A172 (cell line): ENCODE results near the gene DNASE1. TPM values are rescaled to one million over a fixed set of nuclear protein-coding genes. Genes with fewer than 3 reads are reported as not detected.
"Not testable (repeated sequence)": the region's sequence is repeated elsewhere in the genome, so short reads cannot be mapped to it uniquely, and the experiment has no call there.

Experiments used
- DNase-seq: peaks from one replicate; pipeline ENCODE4 v3.0.0-alpha.2; 2015; ENCODE audit warnings: low spot score
- total RNA-seq: library from RNA; depleted of rRNA; stranded (reverse); fragments of >200 nt; shearing (Covaris generic); gene quantifications from 2 replicates; pipeline ENCODE4 v1.2.3, GENCODE V29; 2014

Gene DNASE1
- total RNA-seq, 1 experiment from 2014 or later: 7.8 TPM

DNA sequence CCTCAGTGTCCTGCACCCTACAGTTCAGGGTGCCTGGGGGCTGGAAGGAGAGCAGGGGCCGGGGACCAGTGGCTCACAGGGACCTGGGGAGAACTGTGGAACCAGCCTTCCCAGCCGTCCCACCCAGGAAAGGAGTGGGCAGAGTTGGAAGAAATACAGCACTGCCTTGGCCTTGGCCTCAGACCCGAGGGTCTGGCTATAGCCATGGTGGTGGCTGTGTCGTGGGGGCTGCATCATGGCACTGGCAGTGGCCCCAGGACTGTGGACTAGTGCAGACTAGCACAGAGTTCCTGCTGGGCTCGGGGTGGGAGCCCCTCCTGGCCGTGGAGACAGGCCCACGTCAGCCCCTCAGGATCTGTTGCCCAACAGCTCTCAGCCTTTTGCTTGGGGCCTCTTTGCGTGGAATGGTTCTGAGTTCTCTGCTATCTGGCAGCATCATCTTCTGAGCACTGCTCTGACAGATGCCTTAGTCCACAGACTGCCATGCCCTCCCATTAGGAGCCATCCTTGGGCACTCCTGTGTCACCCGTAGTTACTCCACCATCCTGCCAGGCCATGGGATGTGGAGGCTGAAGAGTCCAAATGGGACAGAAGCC lies 12.6 kb upstream of the DNASE1 start:
- DNase-seq: no peak

DNA sequence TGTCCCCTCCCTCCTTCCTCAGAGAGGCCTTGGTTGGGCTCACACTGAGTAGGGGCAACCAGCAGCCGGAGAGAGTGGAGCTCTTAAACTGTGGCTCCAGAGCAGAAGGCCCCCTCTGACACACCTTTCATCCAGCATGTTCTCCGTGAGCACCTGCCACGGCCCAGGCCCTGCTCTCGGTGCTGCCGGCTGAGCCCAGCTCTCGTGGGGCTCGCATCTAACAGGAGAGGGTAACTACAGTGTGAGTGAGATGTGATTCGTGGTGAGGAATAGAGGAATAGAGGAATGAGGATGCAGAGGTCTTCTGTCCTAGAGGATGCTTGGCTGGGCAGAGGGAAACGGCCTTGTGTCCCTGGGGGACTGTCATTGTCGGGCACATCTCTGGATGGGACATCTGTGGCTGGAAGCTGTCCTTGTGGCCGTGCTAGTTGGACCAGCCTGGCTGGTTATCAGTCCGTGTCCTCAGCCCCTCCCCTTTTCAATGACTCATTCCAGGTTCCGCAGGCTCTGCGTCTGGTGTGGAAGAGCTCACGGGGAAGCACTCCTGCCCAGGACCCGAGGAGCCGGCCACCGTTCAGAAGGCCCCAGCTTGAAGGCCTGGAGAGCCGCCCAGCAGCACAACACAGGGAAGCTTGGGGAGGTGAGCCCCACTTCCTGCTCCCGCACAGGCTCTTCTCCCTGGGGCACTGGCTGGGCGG lies 11.9 kb upstream of the DNASE1 start:
- DNase-seq: peak; percentile 66

DNA sequence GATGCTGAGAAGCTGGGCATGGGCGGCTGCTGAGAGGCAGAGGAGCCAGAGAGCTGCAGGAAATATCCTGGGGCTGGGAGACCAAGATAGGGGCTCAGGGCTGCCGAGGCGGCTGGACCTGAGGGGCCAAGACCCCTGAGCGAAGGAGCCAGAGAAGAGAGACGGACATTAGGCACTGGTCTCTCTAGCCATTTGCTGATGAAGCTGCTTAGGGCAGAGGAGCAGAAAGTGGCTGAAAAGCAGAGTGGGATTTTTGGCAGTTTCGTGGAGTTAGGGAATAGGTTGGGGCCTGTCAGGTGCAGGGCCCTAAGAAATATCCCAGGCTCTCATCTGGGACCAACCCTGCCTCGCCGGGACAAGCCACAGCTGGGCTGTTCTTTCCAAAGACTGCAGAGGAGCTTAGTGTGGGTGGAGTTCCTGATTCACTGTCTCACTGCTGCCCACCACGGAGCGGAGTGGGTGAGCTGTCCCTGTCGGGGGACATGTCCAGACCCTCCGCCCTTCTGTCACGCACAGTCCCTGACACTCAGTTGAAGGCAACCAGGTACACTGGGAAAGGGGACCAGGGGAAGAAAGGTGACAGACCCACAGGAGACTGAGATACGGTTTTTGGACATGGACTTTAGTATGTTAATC lies 11.3 kb upstream of the DNASE1 start:
- no peak for DNase-seq

DNA sequence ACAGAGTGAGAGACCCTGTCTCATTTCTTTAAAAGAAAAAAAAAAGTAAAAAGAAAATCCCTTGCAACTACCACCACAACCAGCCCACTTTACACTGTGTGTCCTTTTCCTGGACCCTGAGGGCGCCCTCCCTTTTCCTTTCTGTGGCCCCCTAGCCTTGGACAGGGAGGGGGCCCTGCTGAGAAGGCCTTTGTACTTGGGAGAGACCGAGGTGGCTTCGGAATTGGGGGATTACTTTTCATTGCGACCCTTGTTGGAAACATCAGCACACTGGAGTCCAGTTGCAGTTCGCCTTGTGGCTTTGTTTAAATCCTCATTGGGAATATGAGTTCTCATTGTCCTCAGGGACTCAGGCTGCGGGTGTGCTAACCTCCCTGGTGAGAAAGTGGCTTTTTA lies 9.4 kb upstream of the DNASE1 start:
- no peak for DNase-seq

DNA sequence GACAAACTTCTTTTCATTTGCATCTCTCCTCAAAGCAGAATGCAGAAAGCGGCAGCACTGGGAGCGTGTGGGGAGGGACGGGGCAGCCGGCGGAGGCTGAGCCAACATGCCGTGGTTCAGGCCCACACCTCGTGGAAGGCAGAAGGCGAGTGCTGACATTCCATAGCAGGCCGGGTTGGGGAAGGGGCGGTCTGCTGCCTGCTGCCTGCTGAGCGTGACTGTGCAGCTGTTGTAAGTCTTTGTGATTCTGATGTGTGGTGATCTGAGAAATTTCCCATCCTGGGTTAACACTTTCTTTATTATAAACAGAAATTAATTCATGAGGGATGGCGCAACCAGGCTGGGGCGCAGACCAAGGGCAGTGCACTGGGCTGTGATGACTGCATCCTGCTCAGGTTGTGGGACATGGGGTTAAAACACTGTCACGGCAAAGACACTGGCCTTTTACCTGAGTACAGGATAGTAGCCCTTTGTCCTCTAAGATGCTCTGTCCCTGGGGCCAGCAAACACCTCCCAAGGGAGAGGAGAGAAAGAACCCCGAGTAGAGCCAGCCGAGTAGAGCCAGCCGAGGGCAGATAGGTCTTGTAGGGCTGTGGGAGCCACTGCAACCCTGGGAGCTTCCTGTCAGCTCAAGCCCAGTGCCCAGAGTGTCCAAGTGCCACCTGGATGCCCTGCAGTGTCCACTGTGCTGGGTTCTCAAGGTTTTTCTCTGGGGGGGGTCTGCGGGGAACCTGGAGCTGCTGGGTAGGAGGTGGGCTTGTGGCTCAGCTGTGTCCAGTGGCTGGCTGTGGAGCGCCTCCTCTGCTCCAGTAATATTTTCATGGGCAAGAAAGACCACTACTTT lies 8.8 kb upstream of the DNASE1 start:
- DNase-seq: no peak

DNA sequence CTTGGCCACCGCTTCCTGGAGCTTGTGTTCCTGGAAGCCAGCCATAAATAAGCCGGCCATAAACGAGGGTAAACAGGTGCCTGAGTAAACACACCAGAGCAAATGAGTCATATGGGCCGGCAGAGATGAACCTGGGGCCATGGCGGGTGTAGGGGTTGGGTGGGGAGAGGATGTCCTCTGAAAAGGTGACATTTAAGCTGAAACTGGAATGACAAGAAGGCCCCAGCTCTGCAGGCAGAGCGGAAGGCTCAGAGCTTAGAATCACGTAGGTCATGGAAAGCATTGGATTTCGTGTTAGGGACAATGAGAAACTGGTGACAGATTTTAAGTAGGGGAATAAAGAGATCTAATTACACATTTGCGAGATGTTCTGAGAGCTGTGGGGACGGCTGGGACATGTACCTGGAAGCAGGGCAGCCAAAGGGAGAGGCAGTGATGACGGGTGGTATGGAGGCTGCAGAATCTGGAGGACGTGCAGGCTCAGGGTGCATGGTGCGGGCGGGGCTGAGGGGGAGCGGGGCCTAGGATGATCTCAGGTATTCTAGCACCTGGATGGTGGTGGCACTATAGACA lies 8.1 kb upstream of the DNASE1 start:
- DNase-seq: peak; percentile 25

DNA sequence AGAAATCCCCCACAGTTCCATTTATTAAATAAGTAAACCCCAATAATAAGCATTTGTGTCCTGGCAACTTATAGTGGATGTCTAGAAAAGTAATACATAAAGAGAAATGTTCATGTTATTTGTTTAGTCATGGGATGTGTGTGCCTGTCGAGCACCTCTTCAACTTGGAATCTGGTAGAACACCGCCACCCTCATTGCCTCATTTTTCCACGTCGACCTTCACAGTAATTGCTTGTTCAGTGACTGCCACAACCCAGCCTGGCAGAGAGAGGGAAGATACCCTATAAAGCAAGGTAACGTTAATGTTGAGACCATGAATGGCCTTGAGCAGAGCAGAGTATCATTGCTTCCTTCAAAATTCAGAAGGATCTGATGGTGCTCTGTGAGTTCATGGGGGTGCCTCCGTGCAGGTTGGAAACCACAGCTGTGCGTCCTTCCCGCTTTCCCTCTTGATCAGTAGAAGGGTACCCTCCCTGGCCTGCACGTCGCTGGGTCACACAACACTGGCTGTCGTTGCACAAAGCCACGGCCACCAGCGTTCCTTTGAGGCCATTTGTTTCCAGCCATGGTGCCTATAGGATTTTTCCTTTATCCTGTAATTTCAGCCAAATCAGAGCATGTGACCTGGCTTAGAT lies 3.7 kb upstream of the DNASE1 start:
- DNase-seq: no peak

DNA sequence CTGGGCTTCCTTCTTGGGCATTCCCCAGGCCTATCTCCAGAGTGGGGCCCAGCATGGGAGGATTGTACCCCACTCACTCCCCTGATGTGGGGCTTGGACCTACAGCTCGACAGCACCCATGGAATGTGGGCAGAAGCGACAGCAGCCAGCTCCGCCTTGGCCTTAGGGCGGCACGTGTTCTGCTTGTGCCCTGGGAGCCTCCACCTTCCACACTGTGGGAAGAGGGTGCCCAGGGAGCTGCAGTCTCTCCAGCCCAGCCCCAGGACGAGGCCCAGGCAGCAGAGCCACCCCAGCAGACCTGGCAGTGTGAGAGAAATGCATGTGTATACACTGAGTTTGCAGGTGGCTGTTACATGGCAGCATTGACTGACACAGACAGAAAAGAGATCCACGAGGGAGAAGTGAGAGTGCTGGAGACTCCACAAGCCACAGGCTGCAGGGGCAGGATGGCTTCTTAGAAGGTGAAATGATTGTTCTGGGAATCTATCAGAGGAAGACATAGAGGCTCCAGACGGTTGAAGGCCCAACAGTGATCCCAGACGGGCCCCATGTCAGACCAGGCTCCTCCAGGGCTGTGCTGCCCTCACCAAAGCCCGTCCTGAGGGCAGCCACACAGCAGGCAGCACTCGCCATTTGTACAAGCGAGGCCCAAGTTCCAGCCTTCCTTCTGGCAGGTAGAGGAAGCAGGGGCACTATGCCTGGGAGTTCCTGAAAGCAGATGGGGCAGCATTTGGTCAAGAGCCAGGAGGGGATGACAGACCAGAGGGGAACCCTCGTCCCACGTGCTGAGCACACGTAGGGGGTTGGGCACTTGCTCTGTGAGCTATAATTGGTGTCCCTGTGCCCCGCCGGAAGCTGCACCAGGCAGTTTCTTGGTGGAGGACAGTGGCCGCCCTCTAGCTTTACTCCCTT lies 2.8 kb upstream of the DNASE1 start:
- no peak for DNase-seq

DNA sequence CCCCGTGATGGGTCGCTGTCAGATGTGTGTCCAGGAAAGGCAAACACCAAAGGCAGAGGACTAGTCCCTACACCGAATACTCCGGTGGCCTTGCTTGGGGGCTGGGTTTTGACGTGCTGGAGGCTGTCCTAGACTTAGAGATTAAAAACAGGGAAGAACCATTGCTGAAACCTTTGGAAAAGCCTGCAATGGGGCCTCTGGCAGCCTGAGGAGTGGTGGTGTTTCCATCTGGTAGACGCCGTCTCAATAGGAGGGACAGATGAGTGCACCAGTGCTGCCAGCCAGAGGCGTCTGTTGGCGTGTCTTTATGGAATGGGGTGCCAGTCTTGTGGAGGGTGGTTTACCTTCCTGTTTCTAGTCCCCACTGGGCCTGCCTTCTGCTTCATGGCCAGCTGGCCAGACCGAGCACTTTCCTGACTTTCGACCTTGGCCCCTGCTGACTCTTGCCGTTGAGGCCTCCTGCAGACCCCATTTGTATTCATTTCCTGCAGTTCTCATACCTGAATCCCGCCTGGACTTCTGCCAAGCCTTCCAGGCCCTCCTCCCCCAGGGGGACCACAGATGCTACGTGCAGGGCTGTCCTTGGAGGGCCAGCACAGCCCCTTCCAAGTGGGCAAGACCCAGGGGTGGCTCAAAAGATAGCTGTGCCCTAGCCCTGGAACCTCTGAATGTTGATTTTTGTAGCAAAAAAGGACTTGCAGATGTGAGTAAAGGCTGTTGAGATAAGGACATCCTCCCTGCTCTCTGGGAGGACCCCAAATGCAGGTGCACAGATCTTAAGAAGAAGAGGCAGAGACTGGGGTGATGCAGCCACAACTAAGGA lies 1.9 kb upstream of the DNASE1 start:
- no peak for DNase-seq

DNA sequence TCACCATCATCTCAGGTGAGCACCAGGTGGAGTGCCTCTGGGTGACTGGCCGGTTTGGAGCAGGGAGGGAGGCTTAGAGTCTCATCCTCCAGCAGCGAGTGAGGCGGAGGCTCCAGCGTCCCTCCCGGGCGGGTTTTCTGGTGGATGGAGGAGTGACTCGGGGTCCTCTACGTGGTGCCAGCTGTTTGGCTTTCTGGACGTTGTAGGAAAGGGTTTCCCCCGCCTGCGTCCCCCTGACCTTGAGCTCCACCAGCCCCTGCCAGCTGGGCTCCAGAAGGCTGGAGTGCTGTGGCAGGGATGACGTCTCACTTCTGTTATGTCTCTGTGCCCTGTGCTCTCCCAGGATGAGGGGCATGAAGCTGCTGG lies 522 bp downstream of the DNASE1 start:
- no peak for DNase-seq

DNA sequence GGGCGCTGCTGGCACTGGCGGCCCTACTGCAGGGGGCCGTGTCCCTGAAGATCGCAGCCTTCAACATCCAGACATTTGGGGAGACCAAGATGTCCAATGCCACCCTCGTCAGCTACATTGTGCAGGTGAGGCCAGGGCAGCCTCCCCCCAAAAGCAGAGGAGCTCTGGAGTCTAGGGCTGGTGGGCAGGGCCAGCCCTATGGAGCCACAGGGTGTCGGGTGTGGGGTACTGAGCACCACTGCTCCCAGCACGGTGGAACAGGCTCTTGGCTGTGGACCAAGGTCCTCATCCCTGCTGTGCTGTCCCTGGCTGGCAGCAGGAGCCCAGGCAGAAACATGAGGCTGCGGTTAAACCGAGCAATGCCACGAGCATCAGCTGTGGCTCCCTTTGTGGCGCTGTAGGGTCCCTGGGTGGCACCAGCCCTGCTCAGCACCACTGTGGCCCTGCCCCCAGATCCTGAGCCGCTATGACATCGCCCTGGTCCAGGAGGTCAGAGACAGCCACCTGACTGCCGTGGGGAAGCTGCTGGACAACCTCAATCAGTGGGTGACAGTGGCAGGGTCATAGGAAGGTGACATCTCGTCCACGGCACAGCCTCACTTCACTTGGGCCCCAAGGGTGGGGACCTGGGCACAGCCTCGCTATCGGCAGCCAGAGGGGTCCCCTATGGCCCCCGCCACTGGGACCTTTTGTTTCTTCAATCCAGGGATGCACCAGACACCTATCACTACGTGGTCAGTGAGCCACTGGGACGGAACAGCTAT lies 1.1 kb downstream of the DNASE1 start:
- no peak for DNase-seq

DNA sequence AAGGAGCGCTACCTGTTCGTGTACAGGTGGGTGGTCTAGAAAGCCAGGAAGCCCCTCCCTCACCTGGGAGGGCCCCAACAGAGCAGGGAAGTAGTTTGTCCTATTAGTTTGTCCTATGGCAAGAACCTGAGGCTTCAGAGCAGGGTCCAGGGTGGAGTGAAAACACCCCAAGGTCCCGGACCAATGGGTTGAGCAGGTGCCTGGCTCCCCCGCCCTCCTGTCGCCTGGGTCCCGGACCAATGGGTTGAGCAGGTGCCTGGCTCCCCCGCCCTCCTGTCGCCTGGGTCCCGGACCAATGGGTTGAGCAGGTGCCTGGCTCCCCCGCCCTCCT lies 1.6 kb downstream of the DNASE1 start:
- DNase-seq: not testable (repeated sequence)

DNA sequence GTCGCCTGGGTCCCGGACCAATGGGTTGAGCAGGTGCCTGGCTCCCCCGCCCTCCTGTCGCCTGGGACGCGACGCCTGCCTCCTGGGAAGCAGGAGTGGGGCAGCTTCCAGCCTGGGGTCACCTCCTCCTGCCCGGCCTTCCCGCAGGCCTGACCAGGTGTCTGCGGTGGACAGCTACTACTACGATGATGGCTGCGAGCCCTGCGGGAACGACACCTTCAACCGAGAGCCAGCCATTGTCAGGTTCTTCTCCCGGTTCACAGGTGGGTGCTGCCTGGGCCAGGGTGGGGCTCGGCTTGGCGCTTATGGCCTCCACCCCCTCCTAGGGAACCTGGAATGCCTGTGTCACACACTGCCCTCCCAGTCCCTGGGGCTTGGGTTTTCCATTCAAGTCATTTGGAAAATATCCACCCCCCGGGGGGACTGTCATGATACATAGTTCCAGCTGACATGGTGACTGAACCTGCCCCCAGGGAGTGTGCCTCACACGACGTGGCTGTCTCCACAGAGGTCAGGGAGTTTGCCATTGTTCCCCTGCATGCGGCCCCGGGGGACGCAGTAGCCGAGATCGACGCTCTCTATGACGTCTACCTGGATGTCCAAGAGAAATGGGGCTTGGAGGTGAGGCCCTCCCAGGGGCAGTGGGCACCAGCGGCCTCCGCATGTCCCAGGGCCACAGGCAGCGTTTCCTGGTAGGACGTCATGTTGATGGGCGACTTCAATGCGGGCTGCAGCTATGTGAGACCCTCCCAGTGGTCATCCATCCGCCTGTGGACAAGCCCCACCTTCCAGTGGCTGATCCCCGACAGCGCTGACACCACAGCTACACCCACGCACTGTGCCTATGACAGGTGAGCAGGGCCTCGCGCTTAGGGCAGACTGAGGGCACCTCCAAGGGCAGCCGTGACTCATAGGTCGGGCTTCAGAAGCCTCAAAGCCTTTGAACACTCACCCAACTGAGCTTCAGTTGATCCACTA lies 2.3 kb downstream of the DNASE1 start:
- DNase-seq: peak; percentile 21

DNA sequence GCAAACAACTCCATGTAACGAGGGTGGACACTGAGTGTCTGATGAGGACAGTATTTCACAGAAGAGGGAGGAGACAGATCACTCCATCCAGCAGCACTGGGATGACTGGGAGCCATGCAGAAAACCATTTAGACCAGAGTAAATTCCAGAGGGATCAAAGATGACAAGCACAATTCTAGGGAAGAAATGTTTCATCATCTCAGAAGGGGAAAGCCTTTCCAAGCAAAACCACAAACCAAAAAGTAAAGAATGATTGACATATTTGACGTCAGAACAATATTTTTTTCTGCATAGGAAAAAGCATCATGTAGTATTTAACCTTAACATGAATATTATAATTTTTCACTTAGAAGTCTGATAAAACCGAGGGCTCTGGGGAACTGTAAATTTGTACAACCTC lies 4.8 kb downstream of the DNASE1 start:
- peak; percentile 15 for DNase-seq

DNA sequence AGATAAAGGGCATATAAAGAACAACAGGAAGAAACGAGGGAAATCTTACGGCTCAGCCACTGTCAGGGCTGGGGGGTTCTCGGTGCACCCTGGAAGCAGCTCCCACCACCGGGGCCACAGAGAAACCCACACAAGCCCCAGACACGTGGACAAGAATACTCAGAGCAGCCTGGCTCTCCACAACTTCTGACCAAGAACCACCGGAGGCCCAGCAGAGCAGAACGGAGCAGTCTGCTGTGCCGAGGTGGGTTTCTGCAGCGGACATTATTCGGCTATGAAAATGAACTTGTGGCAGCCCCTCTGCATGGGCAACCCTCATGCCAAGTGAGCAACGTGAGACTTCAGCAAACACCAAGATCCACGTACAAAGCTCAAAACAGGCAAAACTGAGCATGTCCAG lies 6.8 kb downstream of the DNASE1 start:
- DNase-seq: no peak

DNA sequence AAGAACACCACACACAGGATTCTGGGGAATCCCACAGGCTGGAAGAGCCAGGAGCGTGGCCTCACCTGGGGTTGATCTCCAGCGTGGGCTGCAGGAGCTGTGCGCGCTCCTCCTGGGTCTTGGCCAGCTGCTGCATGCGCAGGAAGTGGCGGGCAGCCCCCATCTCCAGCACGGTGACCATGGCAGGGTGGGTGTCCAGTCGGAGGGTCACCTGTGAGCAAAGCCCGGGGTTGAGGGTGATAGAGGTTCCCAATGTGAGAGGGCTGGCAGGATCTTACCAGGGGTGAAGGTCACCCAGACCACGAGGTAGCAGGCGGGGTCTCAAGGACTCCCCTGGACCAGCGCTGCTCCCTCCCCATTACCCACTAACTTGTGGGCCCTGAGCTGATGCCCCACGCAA lies 7.4 kb downstream of the DNASE1 start:
- DNase-seq: no peak

DNA sequence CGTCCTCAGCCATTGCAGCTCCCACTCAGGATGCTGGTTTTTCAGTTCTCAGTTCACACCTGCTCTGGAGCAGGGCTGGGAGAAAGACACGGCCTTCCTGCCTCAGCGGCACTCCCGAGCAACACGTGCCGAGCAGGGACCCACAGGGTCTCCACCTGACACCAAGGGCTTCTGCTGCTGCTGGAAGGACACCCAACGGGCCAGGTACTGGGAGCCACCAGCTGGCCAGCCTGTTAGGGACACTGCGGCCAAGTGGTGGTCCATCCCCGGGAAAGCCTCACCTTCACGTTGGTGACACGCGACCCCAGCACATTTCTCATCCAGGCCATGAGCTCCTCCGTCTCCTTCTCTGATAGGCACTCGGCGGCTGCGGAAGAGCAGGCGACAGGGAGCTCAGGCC lies 8.1 kb downstream of the DNASE1 start:
- no peak for DNase-seq
